ENCODE results near the gene KHDC4. TPM values are rescaled to one million over a fixed set of nuclear protein-coding genes. Genes with fewer than 3 reads are reported as not detected.

KHDC4 gene
- total and polyA plus RNA-seq, 2 donors (not counting 1 experiment from before 2014, with no cell fraction given): 24.6 to 25.4 TPM

DNA sequence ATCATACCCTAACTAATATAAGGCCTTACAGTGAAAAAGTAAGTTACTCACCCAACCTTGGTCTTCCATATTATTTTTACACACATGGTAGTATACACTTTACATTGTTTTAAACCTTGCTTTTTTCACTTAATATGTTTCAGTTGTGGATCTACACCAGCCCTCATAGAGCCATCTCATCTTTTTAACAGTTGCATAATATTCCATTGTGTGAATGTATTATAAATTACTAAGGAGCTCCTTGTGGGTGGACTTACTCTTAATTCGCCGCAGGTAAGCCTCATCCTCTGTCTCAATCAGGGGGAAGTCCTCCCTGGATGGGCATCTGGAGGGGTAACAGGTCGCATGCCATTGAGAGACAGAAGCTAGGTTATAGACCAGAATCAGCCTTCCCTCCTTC is 20.4 kb upstream of the KHDC4 start:
- no peak for DNase-seq (ENCODE audit: low read depth in 2 of 2)

DNA sequence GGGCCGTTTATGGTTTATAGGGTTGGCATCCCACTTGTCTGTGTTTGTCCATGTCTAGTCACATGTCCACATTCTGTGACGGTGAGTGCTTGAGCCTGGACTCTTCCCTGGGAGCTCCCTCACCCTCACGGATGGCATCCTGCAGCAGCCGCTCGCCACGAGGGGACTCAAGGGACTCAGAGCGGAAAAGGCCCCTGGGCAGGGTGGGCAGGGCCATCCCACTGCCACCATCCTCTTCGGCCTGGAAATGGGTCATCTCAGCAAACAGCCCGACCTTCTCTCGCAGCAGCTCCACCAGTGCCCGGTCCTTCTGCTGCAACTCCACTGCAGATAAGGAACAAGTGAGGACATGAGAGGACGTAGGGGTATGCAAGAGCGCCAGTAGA is 18.3 kb upstream of the KHDC4 start:
- Histone ChIP-seq H3K27ac (ENCODE audit: insufficient read depth, low read length) (no peak overlapping the region), H3K4me1 (ENCODE audit: control insufficient read depth, extremely low read depth, insufficient read depth, low read length) (no peaks in the 10 kb centered on the region), H3K4me2 (ENCODE audit: extremely low read depth, insufficient read depth, low read length) (no peak overlapping the region), H2AFZ (ENCODE audit: low read length) (no peak overlapping the region), H3K4me3 (replicated peaks in 1 of 4; ENCODE audit: control extremely low read depth in 1 of 4, insufficient read depth in 1 of 4, low read depth in 3 of 4, low read length in 4 of 4) (no peak overlapping the region), H4K20me1 (ENCODE audit: control insufficient read depth, extremely low read depth, insufficient read depth, low read length) (no peaks in the 10 kb centered on the region), H3K79me2 (ENCODE audit: control insufficient read depth, insufficient read depth, low read length) (no peaks in the 10 kb centered on the region), H3K9ac (ENCODE audit: insufficient read depth, low read length) (no peak overlapping the region), H3K36me3 (ENCODE audit: control insufficient read depth, insufficient read depth, low read length) (peaks cover 37% of the 10 kb centered on the region), H3K9me3 (ENCODE audit: control insufficient read depth, insufficient read depth, low read depth, low read length) (no peaks in the 10 kb centered on the region), H3K27me3 (ENCODE audit: control insufficient read depth, insufficient read depth, low read length) (no peaks in the 10 kb centered on the region)
- DNase-seq (ENCODE audit: low read depth in 2 of 2): no peak
- TF ChIP-seq EZH2 (IDR thresholded peaks at IDR 0.05; ENCODE audit: low read length, missing control alignments): no peak
- TF ChIP-seq, protein P1, sequence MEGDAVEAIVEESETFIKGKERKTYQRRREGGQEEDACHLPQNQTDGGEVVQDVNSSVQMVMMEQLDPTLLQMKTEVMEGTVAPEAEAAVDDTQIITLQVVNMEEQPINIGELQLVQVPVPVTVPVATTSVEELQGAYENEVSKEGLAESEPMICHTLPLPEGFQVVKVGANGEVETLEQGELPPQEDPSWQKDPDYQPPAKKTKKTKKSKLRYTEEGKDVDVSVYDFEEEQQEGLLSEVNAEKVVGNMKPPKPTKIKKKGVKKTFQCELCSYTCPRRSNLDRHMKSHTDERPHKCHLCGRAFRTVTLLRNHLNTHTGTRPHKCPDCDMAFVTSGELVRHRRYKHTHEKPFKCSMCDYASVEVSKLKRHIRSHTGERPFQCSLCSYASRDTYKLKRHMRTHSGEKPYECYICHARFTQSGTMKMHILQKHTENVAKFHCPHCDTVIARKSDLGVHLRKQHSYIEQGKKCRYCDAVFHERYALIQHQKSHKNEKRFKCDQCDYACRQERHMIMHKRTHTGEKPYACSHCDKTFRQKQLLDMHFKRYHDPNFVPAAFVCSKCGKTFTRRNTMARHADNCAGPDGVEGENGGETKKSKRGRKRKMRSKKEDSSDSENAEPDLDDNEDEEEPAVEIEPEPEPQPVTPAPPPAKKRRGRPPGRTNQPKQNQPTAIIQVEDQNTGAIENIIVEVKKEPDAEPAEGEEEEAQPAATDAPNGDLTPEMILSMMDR (conservative IDR thresholded peaks at IDR 0.05 in 1 of 2, IDR thresholded peaks at IDR 0.05 in 1 of 2; ENCODE audit: low read depth in 1 of 2, low read length in 2 of 2): no peak

More for the DNA sequence above, 20.4 kb upstream of the KHDC4 start:
- H3K79me2 ChIP-seq (ENCODE audit: control insufficient read depth, insufficient read depth, low read length): no peaks in the 10 kb centered on the region
- no peaks in the 10 kb centered on the region for H3K9me3 ChIP-seq (ENCODE audit: control insufficient read depth, insufficient read depth, low read depth, low read length)
- no peak overlapping the region for H2AFZ ChIP-seq (ENCODE audit: low read length)
- no peak overlapping the region for H3K9ac ChIP-seq (ENCODE audit: insufficient read depth, low read length)
- H3K4me2 ChIP-seq (ENCODE audit: extremely low read depth, insufficient read depth, low read length): no peak overlapping the region
- H4K20me1 ChIP-seq (ENCODE audit: control insufficient read depth, extremely low read depth, insufficient read depth, low read length): peaks cover 1% of the 10 kb centered on the region
- TF ChIP-seq EZH2 (IDR thresholded peaks at IDR 0.05; ENCODE audit: low read length, missing control alignments): no peak
- TF ChIP-seq, protein P1 (conservative IDR thresholded peaks at IDR 0.05 in 1 of 2, IDR thresholded peaks at IDR 0.05 in 1 of 2; ENCODE audit: low read depth in 1 of 2, low read length in 2 of 2): no peak
- H3K27me3 ChIP-seq (ENCODE audit: control insufficient read depth, insufficient read depth, low read length): no peaks in the 10 kb centered on the region
- peaks cover 45% of the 10 kb centered on the region for H3K36me3 ChIP-seq (ENCODE audit: control insufficient read depth, insufficient read depth, low read length)
- no peak overlapping the region for H3K4me3 ChIP-seq (replicated peaks in 1 of 4; ENCODE audit: control extremely low read depth in 1 of 4, insufficient read depth in 1 of 4, low read depth in 3 of 4, low read length in 4 of 4)
- H3K4me1 ChIP-seq (ENCODE audit: control insufficient read depth, extremely low read depth, insufficient read depth, low read length): no peaks in the 10 kb centered on the region
- H3K27ac ChIP-seq (ENCODE audit: insufficient read depth, low read length): no peak overlapping the region

DNA sequence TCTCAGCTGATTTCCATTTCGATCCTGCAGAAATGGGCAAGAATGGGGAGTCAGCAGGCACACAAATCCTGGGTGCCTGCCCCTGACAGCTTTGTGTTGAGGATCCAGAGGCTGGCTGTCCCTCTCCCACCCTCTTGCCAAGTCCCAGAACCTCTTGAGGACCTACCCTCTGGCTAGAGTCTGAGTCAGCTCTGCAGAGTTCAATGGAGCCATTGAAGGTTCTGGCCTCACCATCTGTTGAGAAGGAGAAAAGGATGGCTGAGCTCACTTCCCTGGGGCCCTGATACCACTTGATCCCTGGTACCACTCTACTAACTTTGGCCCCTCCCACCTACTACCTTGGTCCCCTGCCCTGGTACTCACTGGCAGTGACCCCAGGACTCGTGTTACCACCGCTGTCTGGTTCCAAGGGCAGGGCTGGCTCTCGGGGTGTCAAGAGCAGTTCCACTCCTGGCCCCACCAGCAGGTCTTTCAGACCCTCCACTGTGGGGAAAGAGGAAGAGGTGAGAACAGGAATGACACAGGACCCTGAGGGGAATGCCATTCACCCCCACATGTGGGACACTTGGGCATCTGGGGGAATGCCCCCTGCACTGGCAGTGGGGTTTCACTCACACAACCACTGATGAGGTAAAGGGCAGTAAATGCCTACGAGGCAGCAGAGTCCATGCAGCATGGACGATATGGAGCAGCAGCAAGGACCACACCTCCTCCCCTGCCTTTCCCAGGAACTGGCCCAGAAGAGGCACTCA is 17.7 kb upstream of the KHDC4 start:
- Histone ChIP-seq H3K4me1 (ENCODE audit: control insufficient read depth, extremely low read depth, insufficient read depth, low read length) (no peaks in the 10 kb centered on the region), H3K4me3 (replicated peaks in 1 of 4; ENCODE audit: control extremely low read depth in 1 of 4, insufficient read depth in 1 of 4, low read depth in 3 of 4, low read length in 4 of 4) (no peak overlapping the region), H3K4me2 (ENCODE audit: extremely low read depth, insufficient read depth, low read length) (no peak overlapping the region), H4K20me1 (ENCODE audit: control insufficient read depth, extremely low read depth, insufficient read depth, low read length) (no peaks in the 10 kb centered on the region), H3K79me2 (ENCODE audit: control insufficient read depth, insufficient read depth, low read length) (no peaks in the 10 kb centered on the region), H3K36me3 (ENCODE audit: control insufficient read depth, insufficient read depth, low read length) (peaks cover 37% of the 10 kb centered on the region), H2AFZ (ENCODE audit: low read length) (no peak overlapping the region), H3K9me3 (ENCODE audit: control insufficient read depth, insufficient read depth, low read depth, low read length) (no peaks in the 10 kb centered on the region), H3K9ac (ENCODE audit: insufficient read depth, low read length) (no peak overlapping the region), H3K27me3 (ENCODE audit: control insufficient read depth, insufficient read depth, low read length) (no peaks in the 10 kb centered on the region), H3K27ac (ENCODE audit: insufficient read depth, low read length) (no peak overlapping the region)
- no peak for DNase-seq (ENCODE audit: low read depth in 2 of 2)
- TF ChIP-seq, protein P1 (conservative IDR thresholded peaks at IDR 0.05 in 1 of 2, IDR thresholded peaks at IDR 0.05 in 1 of 2; ENCODE audit: low read depth in 1 of 2, low read length in 2 of 2): no peak
- no peak for TF ChIP-seq EZH2 (IDR thresholded peaks at IDR 0.05; ENCODE audit: low read length, missing control alignments)
